Thoracic aorta (tissue), 2 donors: ENCODE measurements around the gene DAB2IP. TPM values are rescaled to one million over a fixed set of nuclear protein-coding genes. Genes with fewer than 3 reads are reported as not detected.

Experiments used
- ATAC-seq: fragments of 150-250 bp; one replicate; pipeline ENCODE4 v1.8.0; 2017; ENCODE audit warnings: low read depth; ENCODE audit not compliant: insufficient number of reproducible peaks, low FRiP score
- DNase-seq: peaks from one replicate; pipeline ENCODE4 v3.0.0-alpha.2; 2020; ENCODE audit warnings: low spot score
- H3K27ac ChIP-seq, 2 donors: fragments of 200-600 bp; sonication (generic); 1 replicate in 1 of 2; 2 replicates in 1 of 2; pipeline ENCODE4 v1.5.1; 2016; ENCODE audit warnings: mild to moderate bottlenecking in 2 of 2, moderate library complexity in 2 of 2
- H3K27me3 ChIP-seq: fragments of 200-600 bp; sonication (generic); replicated peaks from 2 replicates; pipeline ENCODE4 v1.6.0; 2016; ENCODE audit warnings: mild to moderate bottlenecking; ENCODE audit not compliant: insufficient read depth
- H3K36me3 ChIP-seq: fragments of 200-600 bp; sonication (generic); one replicate; pipeline ENCODE4 v1.5.1; 2016
- H3K4me1 ChIP-seq, 2 donors: fragments of 200-600 bp; sonication (generic); 1 replicate in 1 of 2; 2 replicates in 1 of 2; pipeline versions ENCODE4 v1.5.1 to v1.6.0; 2016; ENCODE audit warnings: low read depth in 2 of 2, mild to moderate bottlenecking in 1 of 2; ENCODE audit not compliant: control insufficient read depth in 1 of 2
- H3K4me3 ChIP-seq: fragments of 200-600 bp; sonication (generic); 2 replicates; pipeline ENCODE4 v1.5.1; 2016; ENCODE audit warnings: mild to moderate bottlenecking
- H3K9me3 ChIP-seq: fragments of 200-600 bp; sonication (generic); 2 replicates; pipeline ENCODE4 v1.5.1; 2016
- total RNA-seq, 2 donors: library from RNA; depleted of rRNA; stranded (reverse); fragments of >200 nt; gene quantifications; one replicate each; pipeline versions ENCODE4 v1.1.0 to v1.2.3, GENCODE V29; 2016
- TF ChIP-seq, protein P1 (sequence below): fragments of 200-600 bp; sonication (generic); IDR thresholded peaks from one replicate; pipeline ENCODE4 v1.5.1; 2019; ENCODE audit warnings: antibody characterized with exemption

DAB2IP gene
- total RNA-seq, 2 donors from 2014 or later = 87.4 to 104 TPM

DNA sequence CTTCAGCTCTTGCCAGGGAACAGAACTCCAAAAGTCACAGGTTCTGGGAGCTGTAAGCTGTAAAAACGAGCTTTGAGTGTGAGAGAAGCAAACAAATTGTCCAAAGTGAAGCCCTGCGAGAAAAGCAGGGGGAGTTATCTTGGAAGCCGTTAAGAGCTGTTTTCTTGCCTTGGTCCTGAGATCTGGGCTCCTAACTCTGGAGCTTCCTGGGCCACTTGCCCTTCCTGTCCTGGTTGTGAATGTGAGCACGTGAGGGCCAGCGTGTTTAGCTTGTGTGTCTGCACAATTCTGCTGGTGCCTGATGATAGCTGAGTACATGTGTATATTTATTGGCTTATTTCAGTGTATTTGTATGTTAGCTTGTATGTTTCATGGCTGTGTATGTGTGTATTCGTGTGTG lies 40.5 kb downstream of the DAB2IP start:
- DNase-seq = no peak
- no peak for ATAC-seq
- H3K4me1 ChIP-seq = peaks cover 9 to 29% of the 10 kb centered on the region in 2 donors

DNA sequence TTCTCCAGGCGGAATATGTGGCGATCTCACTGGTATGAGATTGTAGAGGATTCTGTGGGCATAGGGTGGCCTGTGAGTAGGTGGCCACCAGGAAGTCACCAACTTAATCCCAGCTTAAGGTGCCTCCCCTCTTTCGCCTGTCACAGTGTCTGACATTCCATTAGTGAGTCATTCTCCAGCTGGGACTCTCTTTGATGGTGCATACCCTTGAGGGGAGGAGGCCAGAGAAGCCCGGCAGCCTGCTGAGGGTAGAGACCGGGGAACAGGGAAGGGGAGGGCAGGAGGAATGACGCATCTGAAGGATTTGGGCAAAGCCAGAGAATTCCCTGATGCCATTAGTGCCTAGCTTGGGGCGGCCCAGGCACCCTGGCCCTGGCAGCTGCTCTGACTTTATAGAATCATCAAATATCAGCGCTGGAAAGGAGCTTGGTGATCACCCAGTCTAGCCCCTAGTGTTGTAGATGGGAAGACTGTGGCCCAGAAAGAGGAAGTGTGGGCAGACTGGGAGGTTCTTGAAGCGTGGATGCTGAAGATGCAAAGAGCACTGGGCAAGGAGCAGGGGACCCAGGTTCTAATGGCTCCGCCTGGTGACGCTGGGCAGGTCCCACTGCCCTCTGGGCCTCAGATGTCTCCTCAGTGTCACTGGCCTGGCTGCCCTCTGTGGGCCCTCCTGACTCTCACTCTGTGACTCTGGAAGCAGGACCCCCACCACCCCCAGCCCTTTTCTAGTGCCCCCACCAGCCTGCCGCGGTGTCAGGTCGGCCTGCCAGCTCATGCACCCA lies 41.4 kb downstream of the DAB2IP start:
- ATAC-seq = peak; percentile 57
- TF ChIP-seq, protein P1, sequence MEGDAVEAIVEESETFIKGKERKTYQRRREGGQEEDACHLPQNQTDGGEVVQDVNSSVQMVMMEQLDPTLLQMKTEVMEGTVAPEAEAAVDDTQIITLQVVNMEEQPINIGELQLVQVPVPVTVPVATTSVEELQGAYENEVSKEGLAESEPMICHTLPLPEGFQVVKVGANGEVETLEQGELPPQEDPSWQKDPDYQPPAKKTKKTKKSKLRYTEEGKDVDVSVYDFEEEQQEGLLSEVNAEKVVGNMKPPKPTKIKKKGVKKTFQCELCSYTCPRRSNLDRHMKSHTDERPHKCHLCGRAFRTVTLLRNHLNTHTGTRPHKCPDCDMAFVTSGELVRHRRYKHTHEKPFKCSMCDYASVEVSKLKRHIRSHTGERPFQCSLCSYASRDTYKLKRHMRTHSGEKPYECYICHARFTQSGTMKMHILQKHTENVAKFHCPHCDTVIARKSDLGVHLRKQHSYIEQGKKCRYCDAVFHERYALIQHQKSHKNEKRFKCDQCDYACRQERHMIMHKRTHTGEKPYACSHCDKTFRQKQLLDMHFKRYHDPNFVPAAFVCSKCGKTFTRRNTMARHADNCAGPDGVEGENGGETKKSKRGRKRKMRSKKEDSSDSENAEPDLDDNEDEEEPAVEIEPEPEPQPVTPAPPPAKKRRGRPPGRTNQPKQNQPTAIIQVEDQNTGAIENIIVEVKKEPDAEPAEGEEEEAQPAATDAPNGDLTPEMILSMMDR = no peak

More for the DNA sequence above, 40.5 kb downstream of the DAB2IP start:
- no peaks in the 10 kb centered on the region for H3K27me3 ChIP-seq
- peak overlapping the region; percentile 67 to 86 for H3K27ac ChIP-seq
- TF ChIP-seq, protein P1 = no peak
- no peak overlapping the region for H3K4me3 ChIP-seq
- no peaks in the 10 kb centered on the region for H3K36me3 ChIP-seq
- H3K9me3 ChIP-seq = no peaks in the 10 kb centered on the region

GRCh38 chr9:121693388-121693670 lies 41.9 kb downstream of the DAB2IP start:
- ATAC-seq (no peak), DNase-seq (no peak)
- no peak overlapping the region for H3K4me3 ChIP-seq
- peak overlapping the region; percentile 67 to 86 for H3K27ac ChIP-seq
- peaks cover 9 to 29% of the 10 kb centered on the region in 2 donors for H3K4me1 ChIP-seq
- no peaks in the 10 kb centered on the region for H3K36me3 ChIP-seq
- TF ChIP-seq, protein P1 = no peak
- H3K9me3 ChIP-seq = no peaks in the 10 kb centered on the region
- H3K27me3 ChIP-seq = no peaks in the 10 kb centered on the region

More for the DNA sequence above, 41.4 kb downstream of the DAB2IP start:
- no peaks in the 10 kb centered on the region for H3K9me3 ChIP-seq
- H3K27me3 ChIP-seq = no peaks in the 10 kb centered on the region
- peak; percentile 43 for DNase-seq
- H3K36me3 ChIP-seq = no peaks in the 10 kb centered on the region
- H3K27ac ChIP-seq = peak overlapping the region; percentile 67 to 86
- H3K4me3 ChIP-seq = no peak overlapping the region
- H3K4me1 ChIP-seq = peaks cover 9 to 29% of the 10 kb centered on the region in 2 donors

GRCh38 chr9:121694001-121694400 lies 42.6 kb downstream of the DAB2IP start:
- DNase-seq = no peak
- no peaks in the 10 kb centered on the region for H3K9me3 ChIP-seq
- H3K27ac ChIP-seq = peak overlapping the region; percentile 67 to 86
- no peak for ATAC-seq
- H3K36me3 ChIP-seq = no peaks in the 10 kb centered on the region
- no peaks in the 10 kb centered on the region for H3K27me3 ChIP-seq
- no peak overlapping the region for H3K4me3 ChIP-seq
- TF ChIP-seq, protein P1 = no peak
- peaks cover 9 to 33% of the 10 kb centered on the region in 2 donors for H3K4me1 ChIP-seq

GRCh38 chr9:121694600-121694999 lies 43.2 kb downstream of the DAB2IP start:
- no peak overlapping the region for H3K4me3 ChIP-seq
- no peak for ATAC-seq
- H3K27me3 ChIP-seq = no peaks in the 10 kb centered on the region
- no peaks in the 10 kb centered on the region for H3K36me3 ChIP-seq
- peaks cover 9 to 35% of the 10 kb centered on the region in 2 donors for H3K4me1 ChIP-seq
- TF ChIP-seq, protein P1 = no peak
- DNase-seq = no peak
- peak overlapping the region in 1 of 2 donors; percentile 48 for H3K27ac ChIP-seq
- H3K9me3 ChIP-seq = no peaks in the 10 kb centered on the region
